Esophagus squamous epithelium (tissue), 5 donors: ENCODE results near the gene PPP1R12C. TPM values are rescaled to one million over a fixed set of nuclear protein-coding genes. Genes with fewer than 3 reads are reported as not detected.
"Not testable (repeated sequence)": the region's sequence is repeated elsewhere in the genome, so short reads cannot be mapped to it uniquely, and the experiment has no call there.

Experiments
- DNase-seq: peaks from one replicate; lab custom pipeline; 2025; lab: John Stamatoyannopoulos, UW
- H3K27ac ChIP-seq, 4 donors: fragments of 200-600 bp; sonication (generic); one replicate each; pipeline ENCODE4 v1.5.1; 2016 to 2019; ENCODE audit warnings: mild to moderate bottlenecking in 1 of 4
- H3K27me3 ChIP-seq, 4 donors: fragments of 200-600 bp; sonication (generic); 1 replicate in 3 of 4; 2 replicates in 1 of 4; pipeline versions ENCODE4 v1.5.1 to v1.6.0; 2017 to 2021; ENCODE audit warnings: antibody characterized with exemption in 1 of 4
- H3K36me3 ChIP-seq, 3 donors: fragments of 200-600 bp; sonication (generic); one replicate each; pipeline ENCODE4 v1.5.1; 2016 to 2019
- H3K4me1 ChIP-seq, 3 donors: fragments of 200-600 bp; sonication (generic); one replicate each; pipeline ENCODE4 v1.5.1; 2017 to 2019
- H3K4me3 ChIP-seq, 4 donors: fragments of 200-600 bp; sonication (generic); 1 replicate in 3 of 4; 2 replicates in 1 of 4; pipeline ENCODE4 v1.5.1; 2016 to 2019; ENCODE audit warnings: mild to moderate bottlenecking in 2 of 4, moderate library complexity in 1 of 4
- H3K9me3 ChIP-seq, 3 donors: fragments of 200-600 bp; sonication (generic); one replicate each; pipeline ENCODE4 v1.5.1; 2016 to 2019
- POLR2A ChIP-seq, 4 donors: fragments of 450-650 bp; IDR thresholded peaks; one replicate each; pipeline ENCODE4 v1.6.1; 2017; ENCODE audit warnings: antibody characterized with exemption in 4 of 4, mild to moderate bottlenecking in 4 of 4, moderate library complexity in 3 of 4
- WGBS, 2 donors: methylation state at CpG; one replicate each; pipeline ENCODE4 v1.1.5; 2018; 5-methylcytosine and 5-hydroxymethylcytosine counted together
- intact Hi-C: fragments of 100-400 bp; cut with DNase I; formaldehyde crosslinking; loops from one replicate; pipeline ENCODE4 v1.15.0; 2022
- total RNA-seq, 4 donors: library from RNA; depleted of rRNA; stranded (reverse); fragments of >200 nt; gene quantifications; one replicate each; pipeline ENCODE4 v1.1.0, GENCODE V29; 2016
- TF ChIP-seq, protein P1 (sequence below), 6 experiments: fragments of 450-650 bp in 4 of 6; fragments of 200-600 bp in 2 of 6; sonication (generic) in 2 of 6; IDR thresholded peaks; one replicate each; pipeline ENCODE4 v1.5.1; 2016 to 2019; ENCODE audit warnings: antibody characterized with exemption in 6 of 6, mild to moderate bottlenecking in 4 of 6, moderate library complexity in 4 of 6
- donor health status: DM: yes; HTN: yes; CAD: no.

PPP1R12C gene
- total RNA-seq, 4 donors from 2014 or later, result 35.1 to 89.1 (median 43.7) TPM

DNA sequence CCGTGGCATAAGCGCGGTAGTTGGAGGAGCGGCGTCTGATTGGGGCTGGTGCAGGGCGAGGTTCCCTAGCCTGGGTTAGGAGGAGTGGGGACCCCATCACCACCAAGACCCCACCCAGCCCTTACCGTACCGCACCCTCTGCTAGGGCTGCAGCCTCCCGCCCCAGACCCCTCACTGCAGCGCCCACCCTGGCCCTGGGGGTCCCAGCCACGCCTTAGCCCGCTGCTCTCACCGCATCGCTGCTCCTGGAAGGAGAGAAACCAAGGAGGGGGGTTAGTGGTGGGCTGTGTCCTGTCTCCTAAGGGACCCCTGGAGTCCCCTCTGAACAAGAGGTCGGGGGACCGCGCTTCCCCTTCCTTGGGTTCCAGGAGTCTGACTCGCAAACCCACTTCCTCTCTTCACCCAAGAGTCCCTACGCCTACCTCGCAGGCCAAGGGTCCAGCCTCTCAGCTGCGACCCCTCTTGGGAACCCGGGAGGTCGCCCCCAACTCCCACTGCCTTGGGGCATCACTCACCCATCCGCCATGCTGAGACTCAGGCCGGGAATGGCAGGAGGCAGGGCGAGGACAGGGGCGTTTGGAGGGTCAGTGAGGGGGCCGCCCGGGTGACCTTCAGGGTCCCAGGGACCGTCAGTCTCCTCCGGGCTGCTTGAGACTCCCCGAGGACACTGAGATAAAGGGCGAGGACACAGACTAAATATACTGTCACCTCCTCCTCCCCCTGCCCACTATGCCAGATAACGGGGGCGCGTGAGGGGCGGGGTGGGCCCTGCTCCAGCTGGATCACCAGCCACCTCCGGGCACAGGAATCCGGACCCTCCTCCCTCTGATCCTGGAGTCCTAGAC is 39.8 kb upstream of the PPP1R12C start, which contains the start of gene TNNI3:
Gene TNNI3 (minus strand): TSS at position 669 of the 845 bp plus-strand sequence. CDS start 143 bp downstream, at position 526.
- Histone ChIP-seq H3K27me3 (peaks cover 5 to 84% (median 16%) of the 10 kb centered on the region in 4 donors), H3K27ac (no peak within 1 kb of the TSS), H3K4me1 (peaks cover 0 to 43% (median 17%) of the 10 kb centered on the region in 3 donors), H3K4me3 (peak within 1 kb of the TSS in 1 of 4 donors; percentile 22), H3K36me3 (no peaks in the 10 kb centered on the region), H3K9me3 (no peaks in the 10 kb centered on the region)
- intact Hi-C loops, result no loop called here
- WGBS, 2 donors, result 40 to 60% methylated on average over 1 to 3 of the region's 39 CpGs
- TF ChIP-seq POLR2A (IDR thresholded peaks at IDR 0.05), result no peak
- TF ChIP-seq, protein P1, sequence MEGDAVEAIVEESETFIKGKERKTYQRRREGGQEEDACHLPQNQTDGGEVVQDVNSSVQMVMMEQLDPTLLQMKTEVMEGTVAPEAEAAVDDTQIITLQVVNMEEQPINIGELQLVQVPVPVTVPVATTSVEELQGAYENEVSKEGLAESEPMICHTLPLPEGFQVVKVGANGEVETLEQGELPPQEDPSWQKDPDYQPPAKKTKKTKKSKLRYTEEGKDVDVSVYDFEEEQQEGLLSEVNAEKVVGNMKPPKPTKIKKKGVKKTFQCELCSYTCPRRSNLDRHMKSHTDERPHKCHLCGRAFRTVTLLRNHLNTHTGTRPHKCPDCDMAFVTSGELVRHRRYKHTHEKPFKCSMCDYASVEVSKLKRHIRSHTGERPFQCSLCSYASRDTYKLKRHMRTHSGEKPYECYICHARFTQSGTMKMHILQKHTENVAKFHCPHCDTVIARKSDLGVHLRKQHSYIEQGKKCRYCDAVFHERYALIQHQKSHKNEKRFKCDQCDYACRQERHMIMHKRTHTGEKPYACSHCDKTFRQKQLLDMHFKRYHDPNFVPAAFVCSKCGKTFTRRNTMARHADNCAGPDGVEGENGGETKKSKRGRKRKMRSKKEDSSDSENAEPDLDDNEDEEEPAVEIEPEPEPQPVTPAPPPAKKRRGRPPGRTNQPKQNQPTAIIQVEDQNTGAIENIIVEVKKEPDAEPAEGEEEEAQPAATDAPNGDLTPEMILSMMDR (IDR thresholded peaks at IDR 0.05), result no peak
- no peak for DNase-seq

- no peak for DNase-seq
- Histone ChIP-seq H3K27ac (no peak overlapping the region), H3K4me1 (peaks cover 0 to 43% (median 17%) of the 10 kb centered on the region in 3 donors), H3K27me3 (peaks cover under 1 to 76% (median 11%) of the 10 kb centered on the region in 4 donors), H3K36me3 (no peaks in the 10 kb centered on the region), H3K4me3 (peak overlapping the region in 3 of 4 donors; percentile 15 to 22 (median 18)), H3K9me3 (no peaks in the 10 kb centered on the region)
- no peak for TF ChIP-seq POLR2A (IDR thresholded peaks at IDR 0.05)
- TF ChIP-seq, protein P1 (IDR thresholded peaks at IDR 0.05), result no peak
- intact Hi-C loops, result no loop called here
- 8 to 13% methylated on average over 6 to 26 of the region's 52 CpGs for WGBS, 2 donors
Measured at GRCh38 chr19:55156202-55157063, 39.0 kb upstream of the PPP1R12C start.

DNA sequence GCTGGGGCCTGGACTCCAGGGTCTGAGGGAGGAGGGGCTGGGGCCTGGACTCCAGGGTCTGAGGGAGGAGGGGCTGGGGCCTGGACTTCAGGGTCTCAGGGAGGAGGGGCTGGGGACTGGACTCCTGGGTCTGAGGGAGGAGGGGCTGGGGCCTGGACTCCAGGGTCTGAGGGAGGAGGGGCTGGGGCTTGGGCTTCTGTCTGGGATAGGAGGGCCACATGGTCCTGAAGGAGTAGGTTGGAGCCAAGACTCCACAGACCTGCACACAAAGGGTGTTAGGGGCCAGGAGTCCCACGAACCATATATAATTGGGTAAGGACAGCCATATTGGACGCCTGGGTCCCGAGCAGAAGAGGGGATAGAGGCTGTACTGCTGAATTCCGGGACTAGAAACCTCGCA is 38.3 kb upstream of the PPP1R12C start:
- H3K27ac ChIP-seq, DNase-seq, intact Hi-C loops, H3K9me3 ChIP-seq, H3K36me3 ChIP-seq: not testable (repeated sequence)
- WGBS, 2 donors, result 4% methylated on average over 5 of the region's 5 CpGs; no CpG with 5 or more reads in 1 of the 2 donors
- peak overlapping the region in 3 of 4 donors; percentile 15 to 22 (median 18) for H3K4me3 ChIP-seq
- peaks cover 0 to 39% (median 17%) of the 10 kb centered on the region in 3 donors for H3K4me1 ChIP-seq
- H3K27me3 ChIP-seq, result peaks cover 0 to 69% (median 7%) of the 10 kb centered on the region in 4 donors

- DNase-seq, result no peak
- Histone ChIP-seq H3K9me3 (no peaks in the 10 kb centered on the region), H3K4me3 (no peak overlapping the region), H3K27me3 (peaks cover 0 to 70% (median 7%) of the 10 kb centered on the region in 4 donors), H3K27ac (no peak overlapping the region), H3K36me3 (no peaks in the 10 kb centered on the region), H3K4me1 (peaks cover 0 to 19% (median 0%) of the 10 kb centered on the region in 3 donors)
- WGBS, 2 donors, result 86 to 88% methylated on average over 11 of the region's 12 CpGs
- intact Hi-C loops, result no loop called here
- TF ChIP-seq, protein P1 (IDR thresholded peaks at IDR 0.05), result no peak
- TF ChIP-seq POLR2A (IDR thresholded peaks at IDR 0.05), result no peak
Measured at GRCh38 chr19:55153652-55154264, 36.3 kb upstream of the PPP1R12C start.

GRCh38 chr19:55152017-55152416 is 34.6 kb upstream of the PPP1R12C start:
- DNase-seq, result no peak
- no peaks in the 10 kb centered on the region for H3K9me3 ChIP-seq
- H3K4me3 ChIP-seq, result no peak overlapping the region
- H3K27me3 ChIP-seq, result peaks cover 0 to 70% (median 3%) of the 10 kb centered on the region in 4 donors
- intact Hi-C loops, result no loop called here
- H3K4me1 ChIP-seq, result peaks cover 0 to 14% (median 0%) of the 10 kb centered on the region in 3 donors
- TF ChIP-seq, protein P1 (IDR thresholded peaks at IDR 0.05), result no peak
- TF ChIP-seq POLR2A (IDR thresholded peaks at IDR 0.05), result no peak
- H3K36me3 ChIP-seq, result no peaks in the 10 kb centered on the region
- H3K27ac ChIP-seq, result no peak overlapping the region
